HCT116 (cell line): ENCODE data around the gene RNU6-9. TPM values are rescaled to one million over a fixed set of nuclear protein-coding genes. Genes with fewer than 3 reads are reported as not detected.

Experiments used
- ATAC-seq: fragments of 200-7000 bp; cut with Tn5 transposase; 2 replicates; pipeline ENCODE4 v1.9.1; 2020; ENCODE audit warnings: mild to moderate bottlenecking, moderate library complexity
- Bru-seq: library from RNA; stranded (reverse); fragments of 400-500 nt; gene quantifications from one replicate; lab custom pipeline; 2021; lab: Mats Ljungman, UMichigan
- BruChase-seq, 2 experiments: library from RNA; stranded (reverse); fragments of 400-500 nt; gene quantifications; one replicate each; lab custom pipeline; 2021; lab: Mats Ljungman, UMichigan
- BruUV-seq: library from RNA; stranded (reverse); fragments of 400-500 nt; replicated peaks from 2 replicates; lab custom pipeline; 2021; lab: Mats Ljungman, UMichigan
- CTCF ChIA-PET: fragments of 300-600 bp; sonication (Branson Sonifier 250); formaldehyde crosslinking; loops from one replicate; lab custom pipeline; 2021; ENCODE audit warnings: antibody characterized with exemption; lab: Charles Lee
- POLR2A ChIA-PET: fragments of 300-600, 350-600 bp; sonication (Branson Sonifier 250); formaldehyde crosslinking; loops from one replicate; lab custom pipeline; 2021; ENCODE audit warnings: antibody characterized with exemption; lab: Charles Lee
- RAD21 ChIA-PET, 2 experiments: fragments of 300-600 bp; sonication (Branson Sonifier 250); formaldehyde crosslinking; loops; one replicate each; lab custom pipeline; 2023; ENCODE audit warnings: low total read pairs in 2 of 2; ENCODE audit not compliant: uncharacterized antibody in 2 of 2, unreplicated experiment in 2 of 2, low non-redundant PET in 1 of 2; lab: Charles Lee
- DNase-seq: peaks from one replicate; pipeline ENCODE4 v3.0.0-alpha.2; 2010; ENCODE audit warnings: low read depth, low spot score
- H2AFZ ChIP-seq: fragments of 200-600 bp; shearing (Covaris generic), sonication (generic); 2 replicates; pipeline ENCODE4 v1.6.1; 2017; ENCODE audit warnings: low read depth, mixed run types, mixed read lengths, antibody characterized with exemption, low read length; ENCODE audit not compliant: poor library complexity, severe bottlenecking
- H3K27ac ChIP-seq: 2 replicates; pipeline ENCODE4 v1.5.1; 2012; ENCODE audit warnings: low read depth, low read length
- H3K27me3 ChIP-seq: fragments of 200-600 bp; sonication (generic); 2 replicates; pipeline ENCODE4 v1.6.1; 2016; ENCODE audit warnings: mixed run types, low read length, mixed read lengths; ENCODE audit not compliant: insufficient read depth
- H3K36me3 ChIP-seq, 2 experiments: fragments of 200-500 bp in 1 of 2; fragments of 200-600 bp in 1 of 2; sonication (Bioruptor generic) in 1 of 2; sonication (generic) in 1 of 2; 2 replicates each; pipeline versions ENCODE4 v1.5.1 to v1.6.1; 2014 to 2016; ENCODE audit warnings: low read length in 2 of 2, inconsistent platforms in 1 of 2, mixed read lengths in 1 of 2, mixed run types in 1 of 2; ENCODE audit not compliant: insufficient read depth in 2 of 2, control insufficient read depth in 1 of 2
- H3K4me1 ChIP-seq, 2 experiments: fragments of 200-600 bp in 1 of 2; sonication (generic) in 1 of 2; 2 replicates each; pipeline versions ENCODE4 v1.5.1 to v1.6.1; 2012 to 2017; ENCODE audit warnings: low read length in 2 of 2, inconsistent platforms in 1 of 2, mild to moderate bottlenecking in 1 of 2, mixed read lengths in 1 of 2, mixed run types in 1 of 2, moderate library complexity in 1 of 2; ENCODE audit not compliant: insufficient read depth in 2 of 2, control insufficient read depth in 1 of 2
- H3K4me2 ChIP-seq: fragments of 200-600 bp; sonication (generic); 2 replicates; pipeline ENCODE4 v1.6.1; 2017; ENCODE audit warnings: mixed run types, low read length, mixed read lengths
- H3K4me3 ChIP-seq, 2 experiments: fragments of 200-600 bp in 1 of 2; sonication (generic) in 1 of 2; replicated peaks in 1 of 2; 2 replicates each; pipeline ENCODE4 v1.5.1; 2011 to 2016; ENCODE audit warnings: low read length in 2 of 2, control low read depth in 1 of 2, low read depth in 1 of 2, mild to moderate bottlenecking in 1 of 2, mixed read lengths in 1 of 2, mixed run types in 1 of 2
- H3K79me2 ChIP-seq: fragments of 200-600 bp; sonication (generic); 2 replicates; pipeline ENCODE4 v1.6.1; 2017; ENCODE audit warnings: mild to moderate bottlenecking, mixed run types, low read length, moderate library complexity, mixed read lengths; ENCODE audit not compliant: insufficient read depth
- H3K9ac ChIP-seq: fragments of 200-600 bp; sonication (generic); 2 replicates; pipeline ENCODE4 v1.6.1; 2016; ENCODE audit warnings: low read length, mixed read lengths
- H3K9me2 ChIP-seq: fragments of 200-600 bp; sonication (generic), shearing (Covaris generic); 2 replicates; pipeline ENCODE4 v1.6.1; 2017; ENCODE audit warnings: mixed run types, mild to moderate bottlenecking, moderate library complexity; ENCODE audit not compliant: insufficient read depth
- H3K9me3 ChIP-seq, 2 experiments: fragments of 200-500 bp in 1 of 2; fragments of 200-600 bp in 1 of 2; sonication (Bioruptor generic) in 1 of 2; sonication (generic) in 1 of 2; 2 replicates each; pipeline ENCODE4 v1.6.1; 2014 to 2017; ENCODE audit warnings: low read length in 2 of 2, mixed read lengths in 2 of 2, inconsistent platforms in 1 of 2, low read depth in 1 of 2, mild to moderate bottlenecking in 1 of 2, mixed run types in 1 of 2, moderate library complexity in 1 of 2; ENCODE audit not compliant: control insufficient read depth in 1 of 2, insufficient read depth in 1 of 2
- H4K20me1 ChIP-seq: fragments of 200-600 bp; sonication (generic), shearing (Covaris generic); 2 replicates; pipeline ENCODE4 v1.6.1; 2017; ENCODE audit warnings: mixed run types, mild to moderate bottlenecking, moderate library complexity; ENCODE audit not compliant: insufficient read depth
- ATF3 ChIP-seq: IDR thresholded peaks from 2 replicates; pipeline ENCODE4 v1.6.1; 2012
- CEBPB ChIP-seq: IDR thresholded peaks from 2 replicates; pipeline ENCODE4 v1.6.1; 2012; ENCODE audit warnings: low read depth
- EGR1 ChIP-seq: IDR thresholded peaks from 2 replicates; pipeline ENCODE4 v1.6.1; 2012; ENCODE audit warnings: low read depth
- ELF1 ChIP-seq: IDR thresholded peaks from 2 replicates; pipeline ENCODE4 v1.6.1; 2012; ENCODE audit warnings: low read depth, borderline replicate concordance
- EZH2 ChIP-seq: fragments of 200-600 bp; sonication (generic); IDR thresholded peaks from 2 replicates; pipeline ENCODE4 v1.6.1; 2017; ENCODE audit warnings: antibody characterized with exemption, mixed run types
- EZH2phosphoT487 ChIP-seq: fragments of 200-600 bp; IDR thresholded peaks from 2 replicates; pipeline ENCODE4 v1.6.1; 2018; ENCODE audit warnings: antibody characterized with exemption, borderline replicate concordance
- JUND ChIP-seq: IDR thresholded peaks from 2 replicates; pipeline ENCODE4 v1.6.1; 2012
- POLR2A ChIP-seq: IDR thresholded peaks from 2 replicates; pipeline ENCODE4 v1.7.0; 2011; ENCODE audit warnings: borderline replicate concordance; ENCODE audit not compliant: insufficient read depth, insufficient read length; ENCODE audit errors: extremely low read depth
- POLR2AphosphoS5 ChIP-seq: IDR thresholded peaks from 2 replicates; pipeline ENCODE4 v1.6.1; 2011; ENCODE audit warnings: mild to moderate bottlenecking, low read depth, low read length, moderate library complexity
- SRF ChIP-seq: IDR thresholded peaks from 2 replicates; pipeline ENCODE4 v1.6.1; 2012; ENCODE audit warnings: low read depth
- TCF7L2 ChIP-seq: IDR thresholded peaks from 2 replicates; pipeline ENCODE4 v1.7.0; 2011; ENCODE audit warnings: borderline replicate concordance, inconsistent platforms; ENCODE audit not compliant: insufficient read depth, insufficient read length; ENCODE audit errors: extremely low read depth
- YY1 ChIP-seq: IDR thresholded peaks from 2 replicates; pipeline ENCODE4 v1.6.1; 2011; ENCODE audit warnings: low read length, low read depth, moderate library complexity, mild to moderate bottlenecking; ENCODE audit not compliant: insufficient replicate concordance; ENCODE audit errors: extremely low read depth
- ZBTB33 ChIP-seq: IDR thresholded peaks from 2 replicates; pipeline ENCODE4 v1.6.1; 2011; ENCODE audit warnings: mild to moderate bottlenecking, low read length, moderate library complexity; ENCODE audit not compliant: insufficient replicate concordance; ENCODE audit errors: extremely low read depth
- intact Hi-C: fragments of 100-400 bp; cut with micrococcal nuclease; formaldehyde crosslinking; loops from 2 replicates; pipeline ENCODE4 v1.10.0; 2022
- long read RNA-seq: library from polyadenylated mRNA; unstranded; transcript quantifications from one replicate; pipeline ENCODE4 v2.0.0, GENCODE V29; 2021; ENCODE audit not compliant: unreplicated experiment
- polyA plus RNA-seq: library from polyadenylated mRNA; unstranded; fragments of >200 nt; gene quantifications from 2 replicates; pipeline ENCODE4 v1.2.1, GENCODE V29; 2012; ENCODE audit warnings: missing spikeins
- total RNA-seq: library from RNA; stranded (reverse); gene quantifications from one replicate; pipeline ENCODE4 v1.2.1, GENCODE V29; 2021; ENCODE audit not compliant: unreplicated experiment
- TF ChIP-seq, protein P1 (sequence below): IDR thresholded peaks from 2 replicates; pipeline ENCODE4 v1.6.1; 2012
- TF ChIP-seq, protein P2 (sequence below): IDR thresholded peaks from 2 replicates; pipeline ENCODE4 v1.6.1; 2012; ENCODE audit warnings: low read depth
- TF ChIP-seq, protein P3 (sequence below), 3 experiments: fragments of 200-600 bp in 1 of 3; sonication (generic) in 1 of 3; IDR thresholded peaks in 2 of 3; conservative IDR thresholded peaks in 1 of 3; 2 replicates each; pipeline ENCODE4 v1.5.1; 2012 to 2017; ENCODE audit warnings: low read depth in 2 of 3, low read length in 2 of 3, antibody characterized with exemption in 1 of 3, borderline replicate concordance in 1 of 3, control low read depth in 1 of 3, mild to moderate bottlenecking in 1 of 3, mixed read lengths in 1 of 3, mixed run types in 1 of 3, moderate library complexity in 1 of 3; ENCODE audit not compliant: insufficient read depth in 1 of 3

The RNU6-9 gene
- total RNA-seq (not detected), Bru-seq, nascent RNA (percentile 73 among the genes with signal in this experiment), BruChase-seq, experiment 1, labeled RNA remaining after a 6-hour chase (percentile 44 among the genes with signal in this experiment), BruChase-seq, experiment 2, labeled RNA remaining after a 2-hour chase (not detected)
- polyA plus RNA-seq = not detected in 2 replicates
- long read RNA-seq = 0 reads

DNA sequence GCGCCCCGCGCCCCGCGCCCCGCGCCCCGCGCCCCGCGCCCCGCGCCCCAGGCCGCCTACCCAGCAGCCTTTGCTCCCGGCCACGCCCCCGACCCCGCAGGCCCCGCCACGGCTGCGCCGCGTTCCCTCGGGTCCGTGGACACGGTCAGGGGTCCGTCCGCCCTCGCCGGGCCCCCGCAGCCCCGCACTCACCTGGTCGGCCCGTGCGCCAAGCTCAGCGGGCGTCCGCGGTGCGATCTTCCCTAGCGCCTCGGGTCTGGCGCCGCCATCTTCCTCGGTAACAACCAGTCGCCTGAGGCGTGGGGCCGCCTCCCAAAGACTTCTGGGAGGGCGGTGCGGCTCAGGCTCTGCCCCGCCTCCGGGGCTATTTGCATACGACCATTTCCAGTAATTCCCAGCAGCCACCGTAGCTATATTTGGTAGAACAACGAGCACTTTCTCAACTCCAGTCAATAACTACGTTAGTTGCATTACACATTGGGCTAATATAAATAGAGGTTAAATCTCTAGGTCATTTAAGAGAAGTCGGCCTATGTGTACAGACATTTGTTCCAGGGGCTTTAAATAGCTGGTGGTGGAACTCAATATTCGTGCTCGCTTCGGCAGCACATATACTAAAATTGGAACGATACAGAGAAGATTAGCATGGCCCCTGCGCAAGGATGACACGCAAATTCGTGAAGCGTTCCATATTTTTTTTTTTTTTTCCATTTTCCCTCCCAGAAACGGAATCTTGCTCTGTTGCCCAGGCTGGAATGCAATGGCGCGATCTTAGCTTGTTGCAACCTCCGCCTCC is at the start of gene RNU6-9, which contains the start of gene MED16:
Gene RNU6-9 (plus strand): TSS at position 591 of the 796 bp plus-strand sequence.
Gene MED16 (minus strand): TSS at position 294 of the 796 bp plus-strand sequence. CDS start 2,056 bp downstream, outside the sequence.
- Histone ChIP-seq H3K36me3 (peaks cover 6 to 19% of the 10 kb centered on the region in 2 experiments; a peak in 2 of 4 replicates), H3K9me3 (no peaks in the 10 kb centered on the region), H3K79me2 (peaks cover 12% of the 10 kb centered on the region; the same call in 1 of the 2 replicates), H4K20me1 (no peaks in the 10 kb centered on the region), H3K4me3 (peak within 1 kb of the TSS; percentile 83 to 85), H3K4me2 (peak within 1 kb of the TSS; percentile 80), H3K27me3 (no peaks in the 10 kb centered on the region), H3K9me2 (no peaks in the 10 kb centered on the region), H2AFZ (peak within 1 kb of the TSS; percentile 67), H3K27ac (peak within 1 kb of the TSS; percentile 82), H3K9ac (peak within 1 kb of the TSS; percentile 87), H3K4me1 (peaks cover 0 to 13% of the 10 kb centered on the region in 2 experiments; a peak in 2 of 4 replicates)
- TSS peak; percentile 100 for BruUV-seq
- intact Hi-C loops = no loop called here
- ATAC-seq = peak; percentile 89
- ChIA-PET RAD21 (interaction anchor here in 1 of 2 experiments (0.6 kb wide), 2 partner anchors 10 to 122 kb away, joined by 3 to 4 read pairs; no protein-coding TSS in a partner anchor), CTCF (no interaction called here), POLR2A (interaction anchor here (0.5 to 0.9 kb wide), 3 partner anchors 15 to 376 kb away, joined by 3 to 5 read pairs (median 4); partner anchors contain the start of gene CIRBP)
- DNase-seq = peak; percentile 86
- TF ChIP-seq JUND (no peak), ATF3 (no peak; the same call in 1 of the 2 replicates), POLR2AphosphoS5 (peak; percentile 77), YY1 (peak; percentile 90), EZH2 (no peak), SRF (no peak), CEBPB (no peak), EGR1 (no peak), TCF7L2 (no peak), ZBTB33 (no peak), POLR2A (peak; percentile 41), EZH2phosphoT487 (no peak), ELF1 (no peak)
- TF ChIP-seq, protein P1, sequence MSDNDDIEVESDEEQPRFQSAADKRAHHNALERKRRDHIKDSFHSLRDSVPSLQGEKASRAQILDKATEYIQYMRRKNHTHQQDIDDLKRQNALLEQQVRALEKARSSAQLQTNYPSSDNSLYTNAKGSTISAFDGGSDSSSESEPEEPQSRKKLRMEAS = no peak
- TF ChIP-seq, protein P2, sequence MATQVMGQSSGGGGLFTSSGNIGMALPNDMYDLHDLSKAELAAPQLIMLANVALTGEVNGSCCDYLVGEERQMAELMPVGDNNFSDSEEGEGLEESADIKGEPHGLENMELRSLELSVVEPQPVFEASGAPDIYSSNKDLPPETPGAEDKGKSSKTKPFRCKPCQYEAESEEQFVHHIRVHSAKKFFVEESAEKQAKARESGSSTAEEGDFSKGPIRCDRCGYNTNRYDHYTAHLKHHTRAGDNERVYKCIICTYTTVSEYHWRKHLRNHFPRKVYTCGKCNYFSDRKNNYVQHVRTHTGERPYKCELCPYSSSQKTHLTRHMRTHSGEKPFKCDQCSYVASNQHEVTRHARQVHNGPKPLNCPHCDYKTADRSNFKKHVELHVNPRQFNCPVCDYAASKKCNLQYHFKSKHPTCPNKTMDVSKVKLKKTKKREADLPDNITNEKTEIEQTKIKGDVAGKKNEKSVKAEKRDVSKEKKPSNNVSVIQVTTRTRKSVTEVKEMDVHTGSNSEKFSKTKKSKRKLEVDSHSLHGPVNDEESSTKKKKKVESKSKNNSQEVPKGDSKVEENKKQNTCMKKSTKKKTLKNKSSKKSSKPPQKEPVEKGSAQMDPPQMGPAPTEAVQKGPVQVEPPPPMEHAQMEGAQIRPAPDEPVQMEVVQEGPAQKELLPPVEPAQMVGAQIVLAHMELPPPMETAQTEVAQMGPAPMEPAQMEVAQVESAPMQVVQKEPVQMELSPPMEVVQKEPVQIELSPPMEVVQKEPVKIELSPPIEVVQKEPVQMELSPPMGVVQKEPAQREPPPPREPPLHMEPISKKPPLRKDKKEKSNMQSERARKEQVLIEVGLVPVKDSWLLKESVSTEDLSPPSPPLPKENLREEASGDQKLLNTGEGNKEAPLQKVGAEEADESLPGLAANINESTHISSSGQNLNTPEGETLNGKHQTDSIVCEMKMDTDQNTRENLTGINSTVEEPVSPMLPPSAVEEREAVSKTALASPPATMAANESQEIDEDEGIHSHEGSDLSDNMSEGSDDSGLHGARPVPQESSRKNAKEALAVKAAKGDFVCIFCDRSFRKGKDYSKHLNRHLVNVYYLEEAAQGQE = no peak
- TF ChIP-seq, protein P3, sequence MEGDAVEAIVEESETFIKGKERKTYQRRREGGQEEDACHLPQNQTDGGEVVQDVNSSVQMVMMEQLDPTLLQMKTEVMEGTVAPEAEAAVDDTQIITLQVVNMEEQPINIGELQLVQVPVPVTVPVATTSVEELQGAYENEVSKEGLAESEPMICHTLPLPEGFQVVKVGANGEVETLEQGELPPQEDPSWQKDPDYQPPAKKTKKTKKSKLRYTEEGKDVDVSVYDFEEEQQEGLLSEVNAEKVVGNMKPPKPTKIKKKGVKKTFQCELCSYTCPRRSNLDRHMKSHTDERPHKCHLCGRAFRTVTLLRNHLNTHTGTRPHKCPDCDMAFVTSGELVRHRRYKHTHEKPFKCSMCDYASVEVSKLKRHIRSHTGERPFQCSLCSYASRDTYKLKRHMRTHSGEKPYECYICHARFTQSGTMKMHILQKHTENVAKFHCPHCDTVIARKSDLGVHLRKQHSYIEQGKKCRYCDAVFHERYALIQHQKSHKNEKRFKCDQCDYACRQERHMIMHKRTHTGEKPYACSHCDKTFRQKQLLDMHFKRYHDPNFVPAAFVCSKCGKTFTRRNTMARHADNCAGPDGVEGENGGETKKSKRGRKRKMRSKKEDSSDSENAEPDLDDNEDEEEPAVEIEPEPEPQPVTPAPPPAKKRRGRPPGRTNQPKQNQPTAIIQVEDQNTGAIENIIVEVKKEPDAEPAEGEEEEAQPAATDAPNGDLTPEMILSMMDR (IDR thresholded peaks at IDR 0.05 in 2 of 3, conservative IDR thresholded peaks at IDR 0.05 in 1 of 3; ENCODE audit: borderline replicate concordance in 1 of 3, insufficient read depth in 1 of 3, low read depth in 2 of 3, low read length in 2 of 3) = no peak
